H54 (cell line): Measurements from ENCODE around the gene HELZ.

ENCODE experiments used
- DNase-seq: peaks from one replicate; pipeline ENCODE4 v3.0.0; 2011; ENCODE audit warnings: low spot score, mixed read lengths; ENCODE audit not compliant: insufficient read length
- FAIRE-seq: peaks from 3 replicates; lab custom pipeline; 2011; peaks lifted over from hg19 to GRCh38; lab: Jason Lieb, UNC
- POLR2A ChIP-seq: IDR thresholded peaks from 2 replicates; pipeline ENCODE4 v1.6.1; 2011; ENCODE audit warnings: low read depth, mild to moderate bottlenecking, low read length

HELZ gene

DNA sequence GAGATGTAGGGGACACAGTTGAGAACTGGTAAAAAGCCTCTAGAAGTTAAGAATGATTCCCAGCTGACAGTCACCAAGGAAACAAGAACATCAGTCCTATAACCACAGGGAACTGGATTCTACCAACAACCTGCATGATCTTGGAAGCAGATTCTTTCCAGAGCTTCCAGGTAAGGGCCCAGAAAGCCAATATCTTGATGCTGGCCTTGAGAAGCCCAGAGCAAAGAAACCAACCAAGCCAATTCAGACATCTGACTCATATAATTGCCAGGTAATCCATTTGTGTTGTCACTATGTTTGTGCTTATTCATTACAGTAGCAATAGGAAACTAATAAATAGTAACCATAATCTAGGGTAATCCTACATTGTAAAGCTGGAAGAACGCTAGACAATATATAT lies 119.1 kb downstream of the HELZ start:
- TF ChIP-seq POLR2A, result no peak
- no peak for FAIRE-seq
- no peak for DNase-seq

DNA sequence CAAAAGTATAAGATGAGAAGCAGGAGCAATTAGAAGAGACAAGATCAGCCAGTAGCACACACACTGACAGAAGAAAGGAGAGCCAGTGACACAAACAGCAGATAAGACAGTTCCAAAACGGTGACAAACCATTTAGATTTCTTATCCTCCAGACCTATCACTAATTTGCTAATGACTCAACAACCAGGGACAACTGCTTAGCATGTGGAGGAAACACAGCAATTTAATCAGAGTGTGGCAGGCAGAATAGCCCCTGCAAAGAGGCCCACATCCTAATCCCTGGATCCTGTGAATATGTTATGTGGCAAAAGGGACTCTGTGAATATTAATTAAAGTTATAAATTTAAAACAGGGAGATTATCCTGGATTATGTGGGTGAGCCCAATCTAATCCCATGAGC lies 119.6 kb downstream of the HELZ start:
- no peak for TF ChIP-seq POLR2A
- no peak for DNase-seq
- FAIRE-seq, result peak; percentile 15

DNA sequence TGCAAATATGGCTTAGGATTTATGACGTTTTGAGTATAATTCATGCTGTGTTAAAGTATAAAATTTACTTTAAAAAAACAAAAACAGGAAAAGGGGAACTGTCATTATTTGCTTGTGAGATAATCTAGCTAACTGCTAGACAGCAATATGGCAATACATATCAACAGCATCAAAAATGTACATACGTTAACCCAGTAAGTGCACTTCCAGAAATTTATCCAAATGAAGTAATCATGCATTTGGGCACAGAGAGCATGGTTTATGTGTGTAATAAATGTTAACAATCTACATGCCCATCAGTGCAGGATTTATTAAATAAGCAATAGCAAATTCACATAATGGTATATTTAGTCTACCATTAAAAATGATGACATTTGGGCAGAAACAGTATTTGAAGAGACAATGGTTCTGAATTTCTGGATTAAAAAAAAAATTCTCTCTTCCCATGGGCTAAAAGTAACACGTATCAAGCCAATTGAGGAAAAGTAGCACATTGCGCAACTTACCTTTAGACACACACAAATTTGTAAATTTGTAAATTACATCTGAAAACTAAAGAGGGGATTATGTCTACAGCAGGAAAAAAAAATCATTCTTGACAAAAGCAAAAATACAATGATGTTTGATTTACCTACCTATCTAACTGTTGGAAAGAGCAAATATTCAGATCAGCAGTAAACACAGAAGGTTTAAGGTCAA lies 120.4 kb downstream of the HELZ start:
- DNase-seq (no peak), FAIRE-seq (peak; percentile 65)
- TF ChIP-seq POLR2A, result no peak

DNA sequence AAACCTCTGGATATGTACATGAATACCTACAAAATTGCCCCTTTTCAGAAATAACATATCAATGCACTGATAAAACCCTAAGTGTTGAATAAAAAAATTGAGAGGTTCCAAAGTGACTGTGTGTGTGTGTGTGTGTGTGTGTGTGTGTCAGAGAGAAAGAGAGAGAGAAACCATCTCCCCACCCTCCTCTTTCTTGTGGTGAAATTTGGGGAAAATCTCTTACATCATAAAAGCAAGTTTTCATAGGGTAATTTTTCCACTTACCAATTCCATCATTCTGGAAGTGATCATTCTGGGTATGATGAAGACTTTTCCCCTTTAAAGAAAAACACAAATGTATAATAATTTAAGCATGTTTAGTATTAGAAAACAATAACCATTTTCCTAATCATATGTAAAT lies 121.3 kb downstream of the HELZ start:
- peak; percentile 41 for FAIRE-seq
- no peak for DNase-seq
- no peak for TF ChIP-seq POLR2A

DNA sequence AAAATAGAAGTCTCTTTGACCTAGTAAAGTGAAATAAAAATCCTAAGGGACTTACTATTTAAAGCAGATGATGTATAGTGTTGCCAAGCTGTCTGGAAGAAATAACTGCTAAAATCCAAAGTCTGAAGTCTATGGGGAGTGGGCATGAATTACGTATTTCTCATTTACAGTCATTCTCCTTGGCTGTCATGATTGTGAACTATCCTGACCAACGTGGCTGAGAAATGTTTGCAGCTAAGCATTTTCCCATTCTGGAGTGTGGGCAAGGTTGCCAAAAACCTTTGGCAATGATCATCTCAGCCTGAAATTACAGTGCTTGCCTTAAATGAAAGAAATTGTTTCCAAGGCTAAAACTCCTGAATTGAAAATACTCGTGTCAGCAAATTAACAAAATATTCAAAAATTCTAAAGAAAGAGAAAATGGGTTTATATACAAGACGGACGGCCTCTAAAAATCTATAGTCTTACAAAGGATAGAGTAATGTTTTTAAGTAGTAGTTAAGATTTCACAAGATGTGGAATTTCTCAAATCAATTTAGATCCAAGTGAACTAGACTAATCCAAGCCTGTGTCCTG lies 123.6 kb downstream of the HELZ start:
- FAIRE-seq (peak; percentile 62), DNase-seq (no peak)
- no peak for TF ChIP-seq POLR2A

DNA sequence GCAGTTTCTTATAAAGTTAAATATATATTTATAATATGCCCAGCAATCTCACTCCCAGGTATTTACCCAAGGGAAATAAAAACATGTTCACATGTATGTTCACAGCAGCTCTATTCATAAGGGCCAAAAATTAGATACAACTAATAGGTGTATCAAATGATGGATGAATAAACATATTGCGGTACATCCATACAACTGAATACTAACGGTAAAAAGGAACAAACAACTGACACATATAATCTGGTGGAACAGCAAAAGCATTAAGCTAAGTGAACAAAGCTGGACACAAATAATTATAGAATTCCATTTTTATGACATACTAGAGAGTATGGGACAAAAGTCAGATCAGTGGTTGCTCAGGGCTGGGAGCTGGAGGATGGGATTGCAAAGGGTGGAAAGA lies 125.9 kb downstream of the HELZ start:
- FAIRE-seq (peak; percentile 33), DNase-seq (no peak)
- TF ChIP-seq POLR2A, result no peak

DNA sequence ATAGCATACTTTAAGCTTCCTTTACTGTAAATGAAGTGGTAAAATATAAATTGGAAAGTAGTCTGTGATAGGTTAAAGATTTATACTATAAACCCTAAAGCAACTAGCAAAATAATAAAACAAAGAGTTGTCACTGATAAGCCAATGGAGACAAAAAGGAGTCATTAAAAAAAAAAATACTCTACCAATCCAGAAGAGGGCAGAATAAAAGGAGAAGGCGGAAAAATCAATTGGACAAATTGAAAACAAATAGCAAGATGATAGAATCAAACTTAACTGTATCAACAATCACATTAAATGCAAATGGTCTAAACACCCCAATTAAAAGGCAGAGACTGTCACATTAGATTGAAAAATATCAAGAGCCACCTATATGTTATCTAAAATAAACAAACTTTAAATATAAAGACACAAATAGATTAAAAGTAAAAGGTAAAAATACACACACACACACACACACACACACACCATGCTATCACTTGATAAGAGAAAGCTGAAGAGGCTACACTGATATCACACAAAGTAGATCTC lies 128.9 kb downstream of the HELZ start:
- FAIRE-seq (peak; percentile 67), DNase-seq (no peak)

DNA sequence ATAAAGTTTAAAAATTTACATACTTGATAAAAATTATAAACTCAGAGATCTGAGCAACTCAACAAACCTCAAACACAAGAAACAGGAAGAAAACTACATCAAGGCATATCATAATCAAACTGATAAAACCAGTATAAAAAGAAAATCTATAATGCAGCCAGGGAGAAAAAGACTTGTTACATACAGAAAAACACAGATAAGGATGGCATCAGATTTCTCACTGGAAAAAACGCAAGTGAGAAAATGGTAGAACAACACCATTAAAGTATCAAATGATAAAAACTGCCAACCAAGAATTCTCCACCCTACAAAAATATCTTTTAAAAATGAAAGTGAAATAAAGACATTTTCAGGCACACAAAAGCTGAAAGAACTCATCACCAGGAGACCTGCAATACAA lies 129.6 kb downstream of the HELZ start:
- FAIRE-seq (no peak), DNase-seq (no peak)
- TF ChIP-seq POLR2A, result no peak

More for the DNA sequence above, 128.9 kb downstream of the HELZ start:
- no peak for TF ChIP-seq POLR2A

DNA sequence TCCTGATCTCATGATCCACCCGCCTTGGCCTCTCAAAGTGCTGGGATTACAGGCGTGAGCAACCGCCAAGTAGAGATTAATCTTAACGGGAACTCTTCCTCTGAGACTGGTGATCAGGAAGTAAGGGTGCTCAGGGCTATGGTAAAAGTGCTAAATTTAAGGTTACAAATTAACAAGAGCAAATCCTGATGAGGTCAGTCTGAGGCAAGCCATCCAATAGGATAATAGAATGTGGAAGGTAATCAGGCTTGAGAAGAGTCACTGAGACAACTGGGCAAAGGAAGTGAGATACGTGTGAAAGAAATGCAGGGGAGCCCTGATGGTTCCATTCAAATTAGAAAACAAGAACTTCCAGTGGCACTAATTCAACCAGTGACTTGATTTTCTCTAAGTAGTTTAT lies 131.5 kb downstream of the HELZ start:
- DNase-seq (no peak), FAIRE-seq (peak; percentile 70)
- no peak for TF ChIP-seq POLR2A

DNA sequence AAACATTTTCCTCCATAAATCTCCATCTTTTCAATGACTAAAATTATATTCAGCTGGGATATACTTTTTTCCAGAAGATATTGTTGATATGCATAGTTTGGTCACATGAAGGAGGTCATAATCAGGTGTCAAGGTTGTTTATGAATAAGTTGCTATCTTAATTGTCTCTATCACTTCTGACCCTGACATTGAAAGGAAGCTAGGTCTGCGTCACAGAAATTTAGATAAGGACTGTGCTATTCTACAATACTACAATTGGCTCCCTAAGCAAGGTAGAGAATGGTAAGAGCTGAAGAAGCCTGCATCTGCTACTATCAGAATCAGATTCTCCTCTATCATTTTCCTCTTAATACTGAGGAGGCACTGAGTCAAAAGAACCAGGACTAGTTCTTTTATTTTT lies 133.2 kb downstream of the HELZ start:
- no peak for DNase-seq
- TF ChIP-seq POLR2A, result no peak
- peak; percentile 23 for FAIRE-seq

DNA sequence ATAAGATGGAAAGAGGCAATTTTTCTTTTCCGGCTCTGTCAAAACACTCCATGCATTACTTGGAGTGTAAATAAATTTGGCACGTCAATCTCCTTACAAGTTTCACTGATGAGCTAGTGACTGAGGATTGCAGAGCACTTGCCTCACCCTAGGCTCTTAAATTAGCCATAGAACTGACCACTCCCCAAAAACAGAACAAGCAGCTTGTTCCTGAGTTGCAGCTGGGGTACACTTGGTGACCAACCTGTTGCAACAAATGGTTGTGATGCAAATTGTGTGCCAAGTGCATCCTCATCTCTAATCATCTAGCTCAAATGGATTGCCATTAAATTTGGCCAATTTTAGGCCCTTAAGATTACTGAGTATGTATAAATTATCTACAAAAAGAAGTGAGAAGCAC lies 133.7 kb downstream of the HELZ start:
- no peak for TF ChIP-seq POLR2A
- no peak for FAIRE-seq
- DNase-seq, result no peak

DNA sequence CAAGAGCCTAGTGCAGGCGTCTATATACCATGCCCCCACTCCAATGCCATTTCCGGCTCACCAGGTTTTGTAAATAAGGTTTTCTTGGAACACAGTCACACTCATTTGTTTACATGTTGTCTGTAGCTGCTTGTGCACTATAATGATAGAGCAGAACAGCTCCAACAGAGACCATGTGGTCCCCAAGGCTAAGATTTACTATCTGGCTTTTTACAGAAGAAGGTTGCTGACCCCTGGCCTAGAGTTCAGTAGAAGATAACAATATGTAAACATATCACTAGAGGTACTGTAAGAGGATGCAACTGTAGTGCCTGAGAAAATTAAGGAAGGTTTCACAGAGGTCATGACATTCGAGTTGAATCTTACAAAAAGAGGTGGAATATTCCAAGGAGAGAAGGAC lies 134.4 kb downstream of the HELZ start:
- DNase-seq (no peak), FAIRE-seq (no peak)
- TF ChIP-seq POLR2A, result no peak

DNA sequence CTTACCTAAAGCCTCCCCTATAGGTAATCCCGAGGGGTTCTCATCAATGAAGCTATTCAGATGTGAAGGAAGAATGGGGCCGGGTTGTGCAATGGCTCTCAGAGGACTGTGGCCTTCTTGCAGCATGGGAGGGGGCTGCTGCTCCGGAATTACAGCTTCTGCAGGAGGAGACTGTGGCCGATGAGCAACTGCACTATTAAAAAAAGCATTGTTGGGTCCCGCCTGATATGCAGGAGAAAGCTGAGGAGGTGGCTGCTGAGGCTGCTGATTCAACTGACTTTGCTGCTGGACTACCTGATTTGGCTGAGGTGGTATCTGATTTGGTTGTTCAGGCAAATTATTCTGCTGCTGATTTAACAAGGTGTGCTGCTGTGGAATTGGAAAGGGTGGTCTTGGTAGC lies 135.9 kb downstream of the HELZ start:
- FAIRE-seq, result no peak
- no peak for DNase-seq
- no peak for TF ChIP-seq POLR2A

DNA sequence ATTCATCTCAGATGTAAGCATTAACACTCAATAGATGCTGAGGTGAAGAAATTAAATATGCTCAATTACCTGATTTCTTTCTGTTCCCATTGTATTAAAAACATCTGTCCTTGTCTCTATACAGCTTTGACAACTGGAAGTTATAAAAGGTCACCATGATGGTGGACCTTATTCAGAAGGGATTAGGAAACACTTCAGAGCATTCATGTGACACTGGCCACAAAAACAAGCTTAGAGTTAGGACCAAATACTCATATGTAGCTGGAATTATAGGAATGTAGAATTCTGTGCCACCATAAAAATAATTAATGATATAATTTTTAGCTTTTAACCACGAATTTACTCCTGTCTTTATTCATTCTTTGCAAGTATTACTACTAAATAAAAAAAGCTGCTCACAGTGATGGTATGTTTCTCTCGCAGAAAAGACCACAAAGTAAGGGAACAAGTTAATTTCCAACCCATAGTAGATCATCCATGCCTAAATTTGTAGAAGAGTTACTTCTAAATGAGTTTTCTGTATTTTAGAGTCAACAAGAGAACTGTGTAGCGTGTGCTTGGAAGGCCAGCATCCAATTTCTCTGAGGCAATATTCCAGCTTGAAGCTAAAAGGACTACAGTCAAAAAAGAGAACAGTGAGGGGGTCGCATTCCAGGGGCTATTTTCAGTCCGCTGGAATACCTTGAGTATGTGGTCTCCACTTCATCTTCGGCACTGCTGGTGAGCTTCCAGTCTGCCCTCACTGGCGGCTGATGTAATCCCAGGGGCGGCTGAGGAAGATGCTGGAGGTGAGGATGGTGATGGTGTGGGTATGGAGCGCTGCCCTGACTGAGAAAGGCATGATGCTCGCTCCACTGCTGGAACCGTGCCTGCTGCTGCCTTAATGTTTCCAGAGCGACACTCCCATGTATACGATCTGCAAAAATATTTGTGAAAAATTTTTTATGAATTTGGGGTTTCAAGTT lies 136.9 kb downstream of the HELZ start:
- no peak for TF ChIP-seq POLR2A
- DNase-seq (no peak), FAIRE-seq (peak; percentile 48)
